ENCODE measurements around the gene ARHGAP23. TPM values are rescaled to one million over a fixed set of nuclear protein-coding genes. Genes with fewer than 3 reads are reported as not detected.

The ARHGAP23 gene
- total RNA-seq, 2 experiments from 2014 or later = 0.40 TPM; not detected in 1

DNA sequence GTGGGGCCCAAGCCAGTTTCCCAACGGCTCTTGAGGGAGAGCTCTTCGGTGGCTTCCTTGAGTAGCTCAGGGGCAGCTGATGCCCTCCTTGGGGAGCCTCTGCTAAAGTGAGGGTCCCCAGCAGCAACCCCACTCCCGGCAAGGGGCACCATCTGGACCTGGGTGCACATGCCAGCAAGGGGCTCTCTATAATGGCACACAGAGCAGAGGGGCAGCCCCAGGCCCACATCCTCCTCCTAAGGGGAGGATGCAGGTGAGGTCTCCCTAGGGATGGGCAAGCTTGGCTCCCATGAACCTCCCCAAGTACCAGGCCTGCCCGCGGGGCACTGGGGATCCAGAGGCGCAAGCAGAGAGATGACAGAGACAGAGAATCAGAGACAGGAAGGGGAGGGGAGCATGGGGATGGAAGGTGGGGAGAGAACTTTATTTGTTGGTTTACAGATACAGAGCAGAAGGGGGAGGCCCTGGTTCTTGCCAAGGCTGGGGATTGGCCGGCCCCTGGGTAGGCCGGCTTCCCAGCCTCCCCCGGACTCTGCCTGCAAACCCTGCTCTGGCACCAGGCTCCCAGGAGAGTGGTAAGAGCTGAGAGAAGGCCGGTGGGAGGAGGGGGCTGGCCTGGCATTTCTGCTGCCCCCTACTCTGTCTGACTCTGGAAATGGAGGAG, 116.0 kb downstream of the ARHGAP23 start:
- no peak for ATAC-seq
- Mint-ChIP-seq H3K4me3 (no peak overlapping the region), H3K27me3 (peaks cover 18% of the 10 kb centered on the region), H3K4me1 (no peaks in the 10 kb centered on the region), H3K9me3 (ENCODE audit: low read depth) (no peaks in the 10 kb centered on the region), H3K27ac (no peak overlapping the region), H3K36me3 (no peaks in the 10 kb centered on the region)
- no peak for DNase-seq
- CTCF ChIA-PET = interaction anchor here (1.3 kb wide), 1 partner anchor 35 kb away, joined by 3 read pairs; no protein-coding TSS in a partner anchor

DNA sequence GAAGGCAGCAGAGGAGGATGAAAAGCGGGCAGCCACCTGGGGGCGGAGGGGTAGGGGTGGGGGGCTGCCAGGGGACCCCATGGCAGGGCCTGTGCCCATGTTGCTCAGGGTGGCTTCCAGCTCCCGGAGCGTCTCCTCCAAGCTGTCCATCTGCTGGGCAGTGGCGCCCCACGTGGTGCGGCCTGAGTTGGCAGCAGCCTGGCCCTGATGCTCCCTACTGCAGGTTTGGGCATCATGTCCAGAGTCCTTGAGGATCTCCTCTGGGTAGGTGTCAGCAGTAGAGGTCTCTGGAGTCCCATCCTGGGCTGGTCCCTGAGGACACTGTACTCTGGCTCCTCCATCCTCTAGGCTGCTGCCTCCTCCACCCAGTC, 116.6 kb downstream of the ARHGAP23 start:
- DNase-seq = no peak
- CTCF ChIA-PET = interaction anchor here (1.3 to 1.5 kb wide), 2 partner anchors 13 to 35 kb away, joined by 3 to 11 read pairs; no protein-coding TSS in a partner anchor
- H3K27ac Mint-ChIP-seq = no peak overlapping the region
- ATAC-seq = no peak
- no peaks in the 10 kb centered on the region for H3K36me3 Mint-ChIP-seq
- no peaks in the 10 kb centered on the region for H3K9me3 Mint-ChIP-seq (ENCODE audit: low read depth)
- H3K4me3 Mint-ChIP-seq = no peak overlapping the region
- peaks cover 20% of the 10 kb centered on the region for H3K27me3 Mint-ChIP-seq
- no peaks in the 10 kb centered on the region for H3K4me1 Mint-ChIP-seq

DNA sequence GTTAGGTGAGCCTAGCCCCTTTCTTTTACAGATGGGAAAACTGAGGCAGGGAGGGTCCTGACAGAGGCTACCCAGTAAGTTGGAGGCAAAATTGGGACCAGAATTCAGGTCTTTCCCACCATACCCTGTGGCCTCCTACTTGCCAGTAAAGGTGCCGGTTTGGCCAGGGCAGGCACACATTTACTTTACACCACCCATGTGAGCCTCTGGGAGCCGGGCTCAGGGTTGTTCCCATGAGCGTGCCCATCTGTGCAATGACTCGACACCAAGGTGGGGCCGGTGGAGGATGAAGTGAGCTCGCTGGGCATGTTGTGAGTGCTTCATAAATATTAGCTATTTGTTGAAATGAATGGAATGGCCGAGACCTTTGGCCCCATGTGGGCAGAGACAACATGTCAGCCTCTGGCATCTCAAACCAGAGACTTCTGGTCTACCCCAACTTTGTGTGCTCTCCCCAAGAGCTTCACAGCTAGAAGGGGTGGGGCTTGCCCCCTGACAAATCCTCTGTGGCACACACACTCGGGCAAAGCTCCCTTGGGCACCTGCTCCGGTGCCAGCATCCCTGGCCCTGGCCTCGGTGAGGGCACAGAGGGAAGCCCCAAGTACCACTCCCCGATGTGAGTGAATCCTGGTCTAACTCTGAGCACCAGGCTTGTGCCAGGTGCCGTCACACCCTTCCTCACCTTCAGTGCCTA, 117.4 kb downstream of the ARHGAP23 start:
- H3K27ac Mint-ChIP-seq = no peak overlapping the region
- DNase-seq (no peak), ATAC-seq (no peak)
- H3K27me3 Mint-ChIP-seq = peaks cover 16% of the 10 kb centered on the region
- H3K36me3 Mint-ChIP-seq = no peaks in the 10 kb centered on the region
- CTCF ChIA-PET = interaction anchor here (1.3 to 1.5 kb wide), 3 partner anchors 13 to 34 kb away, joined by 3 to 11 read pairs (median 3); no protein-coding TSS in a partner anchor
- H3K4me1 Mint-ChIP-seq = no peaks in the 10 kb centered on the region
- no peaks in the 10 kb centered on the region for H3K9me3 Mint-ChIP-seq (ENCODE audit: low read depth)
- no peak overlapping the region for H3K4me3 Mint-ChIP-seq

DNA sequence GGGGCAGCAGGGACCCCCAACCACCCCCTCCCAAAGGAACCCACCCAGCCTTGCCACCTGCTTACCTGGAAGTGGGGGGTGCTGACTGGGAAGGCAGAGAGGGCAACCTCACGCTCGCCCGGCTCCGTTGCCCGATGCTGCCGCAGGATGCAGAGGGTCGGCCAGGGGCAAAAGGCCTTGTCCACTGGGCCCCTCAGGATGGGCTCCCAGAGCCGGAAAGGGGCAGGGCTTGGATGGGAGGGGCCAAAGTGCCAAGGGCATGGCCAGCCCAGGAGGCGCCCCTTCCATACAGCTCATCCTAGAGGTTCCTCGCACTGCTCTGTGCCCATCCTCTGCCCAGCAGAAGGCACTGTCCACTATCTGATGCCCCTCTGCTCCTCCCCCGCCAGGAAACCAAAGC, 118.1 kb downstream of the ARHGAP23 start:
- Mint-ChIP-seq H3K4me1 (no peaks in the 10 kb centered on the region), H3K27me3 (peaks cover 14% of the 10 kb centered on the region), H3K9me3 (ENCODE audit: low read depth) (no peaks in the 10 kb centered on the region), H3K36me3 (no peaks in the 10 kb centered on the region), H3K4me3 (no peak overlapping the region), H3K27ac (no peak overlapping the region)
- CTCF ChIA-PET = interaction anchor here (0.6 to 1.5 kb wide), 3 partner anchors 12 to 21 kb away, joined by 3 to 11 read pairs (median 3); no protein-coding TSS in a partner anchor
- DNase-seq (no peak), ATAC-seq (no peak)

DNA sequence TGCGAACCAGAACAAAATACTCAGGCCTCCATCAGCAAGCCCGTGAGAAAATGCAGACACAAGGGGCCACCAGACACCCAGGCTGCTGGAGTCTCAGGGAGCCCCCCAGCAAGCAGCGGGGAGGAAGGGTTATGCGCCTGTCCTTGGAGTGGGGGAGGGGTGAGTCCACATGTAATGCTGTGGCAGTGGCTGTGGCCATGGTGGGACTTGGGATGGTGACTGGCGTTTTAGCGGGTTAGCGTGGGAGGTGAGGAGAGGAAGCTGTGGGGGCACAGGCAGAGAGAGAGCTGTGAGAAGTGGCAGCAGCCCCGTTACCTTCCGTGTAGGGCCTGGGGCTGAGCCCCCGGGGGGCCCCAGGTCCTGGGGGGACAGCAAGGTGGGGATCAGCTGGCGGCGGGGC, 119.2 kb downstream of the ARHGAP23 start:
- no peaks in the 10 kb centered on the region for H3K9me3 Mint-ChIP-seq (ENCODE audit: low read depth)
- H3K27ac Mint-ChIP-seq = no peak overlapping the region
- H3K4me1 Mint-ChIP-seq = no peaks in the 10 kb centered on the region
- peaks cover 15% of the 10 kb centered on the region for H3K27me3 Mint-ChIP-seq
- CTCF ChIA-PET = interaction anchor here (1.4 to 3.0 kb wide), 2 partner anchors 11 to 116 kb away, joined by 5 to 24 read pairs; no protein-coding TSS in a partner anchor
- DNase-seq = no peak
- ATAC-seq = no peak
- H3K36me3 Mint-ChIP-seq = no peaks in the 10 kb centered on the region
- no peak overlapping the region for H3K4me3 Mint-ChIP-seq

DNA sequence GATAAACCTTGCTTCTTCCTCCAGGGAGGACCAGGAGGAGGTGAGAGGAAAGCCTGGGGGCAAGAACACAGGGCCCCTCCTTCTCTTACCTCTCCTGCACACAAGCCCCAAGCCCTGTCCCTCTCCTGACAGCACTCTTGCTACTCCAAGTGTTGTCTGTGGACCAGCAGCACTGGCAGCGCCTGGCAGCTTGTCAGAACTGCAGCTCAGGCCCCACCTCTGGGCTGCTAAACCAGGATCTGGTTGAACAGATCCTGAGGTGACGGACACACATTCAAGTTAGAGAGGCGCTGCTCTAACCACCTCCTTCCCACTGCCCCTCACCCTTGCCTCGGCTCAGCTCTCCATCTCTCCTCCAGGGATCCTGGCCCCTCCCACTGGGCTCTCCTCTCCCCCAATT, 121.0 kb downstream of the ARHGAP23 start:
- H3K4me3 Mint-ChIP-seq = no peak overlapping the region
- H3K27me3 Mint-ChIP-seq = peaks cover 21% of the 10 kb centered on the region
- DNase-seq = no peak
- CTCF ChIA-PET = interaction anchor here (1.3 to 3.0 kb wide), 2 partner anchors 9 to 57 kb away, joined by 3 to 24 read pairs; no protein-coding TSS in a partner anchor
- no peak for ATAC-seq
- H3K27ac Mint-ChIP-seq = no peak overlapping the region
- H3K36me3 Mint-ChIP-seq = no peaks in the 10 kb centered on the region
- no peaks in the 10 kb centered on the region for H3K4me1 Mint-ChIP-seq
- H3K9me3 Mint-ChIP-seq (ENCODE audit: low read depth) = no peaks in the 10 kb centered on the region

DNA sequence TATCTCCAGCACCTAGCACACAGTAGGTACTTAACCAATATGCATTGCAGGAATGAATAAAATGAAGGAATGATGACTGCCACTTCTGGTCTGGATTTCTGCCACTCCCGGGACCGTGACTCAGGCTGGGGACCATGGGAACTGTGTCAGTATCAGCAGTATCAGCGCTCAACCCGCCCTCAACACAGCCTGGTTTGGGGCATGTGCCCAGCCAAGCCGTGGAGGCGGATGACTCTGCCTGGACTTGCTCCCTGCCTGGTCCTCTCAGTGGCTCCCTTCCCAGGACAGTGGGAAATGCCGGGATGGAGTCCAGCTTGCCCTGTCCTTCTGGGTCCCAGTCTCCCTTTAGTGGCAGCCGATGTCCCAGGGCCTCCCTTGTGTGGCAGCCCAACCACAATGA, 122.4 kb downstream of the ARHGAP23 start:
- DNase-seq = no peak
- CTCF ChIA-PET = no interaction called here

DNA sequence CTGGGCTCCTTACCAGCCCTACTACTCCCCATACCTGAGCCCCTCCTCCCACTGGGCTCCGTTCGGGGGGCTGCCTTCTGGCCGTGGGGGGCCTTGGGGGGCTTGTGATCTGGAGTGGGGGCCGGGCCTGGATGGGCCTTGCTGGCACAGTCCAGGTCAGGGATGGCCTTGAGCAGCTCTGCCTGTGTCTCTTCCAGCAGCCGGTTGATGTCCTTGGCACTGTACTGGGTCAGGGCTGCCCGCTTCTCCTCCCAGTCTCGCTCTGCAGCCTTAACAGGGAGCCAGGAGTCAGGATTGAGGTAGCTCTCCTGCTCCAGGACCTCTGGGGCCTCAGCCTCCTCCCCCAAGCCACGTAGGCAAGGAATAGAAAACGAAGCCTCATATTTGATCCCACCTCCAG, 122.9 kb downstream of the ARHGAP23 start:
- ATAC-seq = no peak
- Mint-ChIP-seq H3K27me3 (peaks cover 35% of the 10 kb centered on the region), H3K27ac (no peak overlapping the region), H3K9me3 (ENCODE audit: low read depth) (no peaks in the 10 kb centered on the region), H3K4me3 (no peak overlapping the region), H3K4me1 (no peaks in the 10 kb centered on the region), H3K36me3 (no peaks in the 10 kb centered on the region)
- CTCF ChIA-PET = no interaction called here
- no peak for DNase-seq

More for the DNA sequence above, 122.4 kb downstream of the ARHGAP23 start:
- Mint-ChIP-seq H3K4me3 (no peak overlapping the region), H3K9me3 (ENCODE audit: low read depth) (no peaks in the 10 kb centered on the region), H3K36me3 (no peaks in the 10 kb centered on the region), H3K27me3 (peaks cover 34% of the 10 kb centered on the region), H3K4me1 (no peaks in the 10 kb centered on the region), H3K27ac (no peak overlapping the region)
- no peak for ATAC-seq

DNA sequence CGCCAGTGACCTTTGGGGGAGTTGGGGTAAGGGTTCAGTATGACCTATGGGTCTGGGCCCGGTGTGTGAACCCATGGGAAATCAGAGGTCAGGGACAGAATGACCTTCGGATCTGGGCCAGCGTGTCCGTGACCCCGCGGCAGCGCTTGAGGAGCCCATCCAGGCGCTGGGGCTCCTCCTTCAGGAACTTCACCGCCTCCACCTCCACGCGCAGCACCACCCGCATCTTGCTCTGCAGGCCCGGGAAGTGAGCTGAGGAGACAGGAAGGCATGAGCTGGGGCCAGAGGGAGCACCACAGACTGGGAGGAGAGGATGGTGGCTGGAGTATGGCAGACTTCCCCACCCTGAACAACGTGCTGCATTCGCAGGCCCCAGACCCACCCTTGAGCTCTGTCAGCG, 124.1 kb downstream of the ARHGAP23 start:
- no peaks in the 10 kb centered on the region for H3K36me3 Mint-ChIP-seq
- peaks cover under 1% of the 10 kb centered on the region for H3K4me1 Mint-ChIP-seq
- DNase-seq (no peak), ATAC-seq (no peak)
- CTCF ChIA-PET = interaction anchor here (8.8 kb wide), 1 partner anchor 114 kb away, joined by 365 read pairs; no protein-coding TSS in a partner anchor
- H3K4me3 Mint-ChIP-seq = no peak overlapping the region
- H3K27me3 Mint-ChIP-seq = peaks cover 30% of the 10 kb centered on the region
- H3K27ac Mint-ChIP-seq = no peak overlapping the region
- H3K9me3 Mint-ChIP-seq (ENCODE audit: low read depth) = no peaks in the 10 kb centered on the region

DNA sequence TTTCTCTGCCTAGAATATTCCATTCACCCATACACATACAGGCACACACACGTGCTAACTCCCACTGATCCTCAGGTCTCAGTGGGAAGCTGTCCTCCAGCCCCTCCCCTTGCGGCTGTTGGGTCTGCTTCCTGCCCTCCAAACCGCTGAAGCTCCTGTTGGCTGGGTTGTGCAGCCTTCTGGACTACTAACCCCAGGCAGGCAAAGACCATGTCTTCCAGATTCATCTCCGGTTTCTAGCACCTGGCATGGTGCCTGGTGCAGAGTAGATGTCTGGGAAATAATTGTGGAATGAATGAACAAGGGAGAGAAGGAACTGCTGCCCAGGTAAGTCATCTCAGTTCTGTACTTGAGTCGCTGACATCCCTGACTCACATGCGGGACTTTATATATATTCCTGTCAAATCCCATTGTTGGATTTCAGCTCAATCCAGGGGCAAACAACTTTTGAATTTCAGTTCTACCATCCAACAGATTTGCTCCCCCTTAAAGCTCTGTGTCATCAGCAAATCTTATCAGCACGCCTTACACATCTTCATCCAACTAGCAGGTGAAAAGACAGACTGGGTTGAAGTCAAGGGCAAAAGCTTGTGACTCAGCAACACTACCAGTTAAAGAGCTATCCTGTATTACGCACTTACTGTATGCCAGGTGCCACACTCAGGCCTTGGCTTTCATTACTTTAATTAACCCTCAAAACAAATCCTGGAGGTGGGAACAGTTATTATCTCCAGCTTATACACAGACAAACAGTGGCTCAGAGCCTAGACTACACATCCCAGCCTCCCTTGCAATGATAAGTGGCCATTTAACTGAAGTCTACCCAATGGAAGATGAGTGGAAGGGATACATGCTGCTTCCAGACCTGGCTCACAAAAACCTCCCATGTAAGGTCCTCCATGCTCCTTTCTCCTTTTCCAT, 126.4 kb downstream of the ARHGAP23 start:
- DNase-seq = no peak
- no peak overlapping the region for H3K27ac Mint-ChIP-seq
- no peaks in the 10 kb centered on the region for H3K36me3 Mint-ChIP-seq
- ATAC-seq = no peak
- H3K4me3 Mint-ChIP-seq = no peak overlapping the region
- peaks cover 37% of the 10 kb centered on the region for H3K27me3 Mint-ChIP-seq
- CTCF ChIA-PET = interaction anchor here (0.7 to 8.8 kb wide), 7 partner anchors 23 to 180 kb away, joined by 3 to 365 read pairs (median 3); no protein-coding TSS in a partner anchor
- H3K9me3 Mint-ChIP-seq (ENCODE audit: low read depth) = no peaks in the 10 kb centered on the region
- peaks cover 17% of the 10 kb centered on the region for H3K4me1 Mint-ChIP-seq

DNA sequence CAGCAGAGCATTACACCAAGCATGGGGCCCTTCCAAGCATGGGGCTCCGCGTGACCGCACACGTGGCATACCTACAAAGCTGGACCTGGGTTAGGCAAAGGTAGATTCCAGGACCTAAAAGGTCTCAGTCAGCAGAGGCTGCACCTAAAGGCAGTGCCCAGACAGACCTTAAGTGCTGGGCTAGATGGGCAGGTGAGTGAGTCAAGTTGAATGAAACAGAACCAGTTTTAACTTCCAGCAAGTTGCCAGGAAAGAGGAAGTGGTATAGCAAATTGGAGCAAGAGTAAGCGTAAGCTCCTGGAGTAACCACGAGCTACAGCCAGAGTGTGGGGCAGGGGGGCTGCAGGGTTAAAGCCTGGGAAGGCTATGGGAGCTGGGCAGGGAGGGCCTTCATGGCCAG, 128.0 kb downstream of the ARHGAP23 start:
- H3K36me3 Mint-ChIP-seq = no peaks in the 10 kb centered on the region
- CTCF ChIA-PET = interaction anchor here (0.8 to 8.8 kb wide), 11 partner anchors 21 to 179 kb away, joined by 3 to 365 read pairs (median 3); no protein-coding TSS in a partner anchor
- no peaks in the 10 kb centered on the region for H3K9me3 Mint-ChIP-seq (ENCODE audit: low read depth)
- H3K27me3 Mint-ChIP-seq = peaks cover 53% of the 10 kb centered on the region
- H3K4me3 Mint-ChIP-seq = no peak overlapping the region
- no peak overlapping the region for H3K27ac Mint-ChIP-seq
- peaks cover 24% of the 10 kb centered on the region for H3K4me1 Mint-ChIP-seq
- no peak for ATAC-seq
- DNase-seq = no peak

DNA sequence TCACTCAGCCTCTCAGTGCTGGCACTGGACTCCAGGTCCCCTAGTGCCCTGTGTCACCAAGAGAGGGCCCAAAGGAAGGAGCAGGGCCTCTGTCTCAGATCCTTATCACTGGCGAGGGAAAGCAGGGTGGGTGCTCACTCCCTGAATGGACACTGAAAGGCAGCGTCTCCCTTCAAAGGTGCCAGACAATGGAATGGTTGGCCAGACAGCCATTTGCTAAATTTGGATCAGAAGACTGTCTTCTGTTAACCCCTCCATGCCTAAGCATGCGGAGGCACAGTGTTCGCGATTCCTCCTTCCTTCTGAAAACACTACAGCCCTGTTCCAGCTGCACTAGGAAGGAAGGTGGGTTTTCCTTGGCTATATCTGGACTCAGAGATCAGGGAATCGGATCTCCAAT, 129.1 kb downstream of the ARHGAP23 start:
- Mint-ChIP-seq H3K27ac (no peak overlapping the region), H3K36me3 (no peaks in the 10 kb centered on the region), H3K4me3 (no peak overlapping the region), H3K4me1 (peaks cover 24% of the 10 kb centered on the region), H3K9me3 (ENCODE audit: low read depth) (no peaks in the 10 kb centered on the region), H3K27me3 (peaks cover 56% of the 10 kb centered on the region)
- ATAC-seq (no peak), DNase-seq (no peak)
- CTCF ChIA-PET = interaction anchor here (0.6 to 8.8 kb wide), 38 partner anchors 9 to 741 kb away, joined by 3 to 365 read pairs (median 7); partner anchors contain the start of genes CISD3, EPOP, SRCIN1 and STAC2
